ENCODE measurements around the gene AIPL1.

The AIPL1 gene

DNA sequence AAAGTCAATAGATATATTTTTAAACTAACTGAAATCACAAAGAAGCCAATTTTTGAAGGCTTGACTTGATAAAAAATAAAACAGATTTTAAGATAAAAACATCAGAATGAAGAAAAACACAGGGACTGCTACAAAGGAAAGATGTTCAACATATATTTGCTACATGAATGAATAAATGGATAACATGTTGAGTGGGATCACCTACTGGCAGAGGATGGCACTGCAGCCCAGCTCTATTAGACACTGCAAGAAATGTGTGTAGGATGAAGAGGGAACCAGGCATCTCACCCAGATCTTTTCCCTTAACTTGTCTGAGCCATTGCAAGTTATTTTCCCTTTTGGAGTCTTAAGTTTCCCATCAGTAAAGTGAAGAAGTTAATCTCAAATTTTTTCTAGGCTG, 4.2 kb downstream of the AIPL1 start:
- Histone ChIP-seq H3K9me3 (ENCODE audit: low read length) (no peaks in the 10 kb centered on the region), H3K27me3 (ENCODE audit: insufficient read depth, low read length) (0 out of 2 replicates have a peak, but pooled peaks cover 5% of the 10 kb centered on the region), H3K36me3 (ENCODE audit: insufficient read depth, low read length) (no peaks in the 10 kb centered on the region), H3K9ac (ENCODE audit: low read length) (no peak overlapping the region), H3K9me2 (ENCODE audit: low read depth, low read length) (no peaks in the 10 kb centered on the region), H3F3A (ENCODE audit: insufficient read depth, low read length) (no peaks in the 10 kb centered on the region), H3K79me2 (ENCODE audit: insufficient read depth, low read length) (no peaks in the 10 kb centered on the region), H4K20me1 (ENCODE audit: insufficient read depth, low read length) (no peaks in the 10 kb centered on the region), H3K27ac (ENCODE audit: low read depth, low read length, poor library complexity, severe bottlenecking) (no peak overlapping the region), H3K4me2 (ENCODE audit: low read length) (no peak overlapping the region), H3K4me1 (ENCODE audit: insufficient read depth, low read length, severe bottlenecking) (no peaks in the 10 kb centered on the region), H3K4me3 (ENCODE audit: low read depth, low read length, poor library complexity, severe bottlenecking) (no peak overlapping the region), H2AFZ (ENCODE audit: low read length) (no peak overlapping the region)
- TF ChIP-seq, protein P1, sequence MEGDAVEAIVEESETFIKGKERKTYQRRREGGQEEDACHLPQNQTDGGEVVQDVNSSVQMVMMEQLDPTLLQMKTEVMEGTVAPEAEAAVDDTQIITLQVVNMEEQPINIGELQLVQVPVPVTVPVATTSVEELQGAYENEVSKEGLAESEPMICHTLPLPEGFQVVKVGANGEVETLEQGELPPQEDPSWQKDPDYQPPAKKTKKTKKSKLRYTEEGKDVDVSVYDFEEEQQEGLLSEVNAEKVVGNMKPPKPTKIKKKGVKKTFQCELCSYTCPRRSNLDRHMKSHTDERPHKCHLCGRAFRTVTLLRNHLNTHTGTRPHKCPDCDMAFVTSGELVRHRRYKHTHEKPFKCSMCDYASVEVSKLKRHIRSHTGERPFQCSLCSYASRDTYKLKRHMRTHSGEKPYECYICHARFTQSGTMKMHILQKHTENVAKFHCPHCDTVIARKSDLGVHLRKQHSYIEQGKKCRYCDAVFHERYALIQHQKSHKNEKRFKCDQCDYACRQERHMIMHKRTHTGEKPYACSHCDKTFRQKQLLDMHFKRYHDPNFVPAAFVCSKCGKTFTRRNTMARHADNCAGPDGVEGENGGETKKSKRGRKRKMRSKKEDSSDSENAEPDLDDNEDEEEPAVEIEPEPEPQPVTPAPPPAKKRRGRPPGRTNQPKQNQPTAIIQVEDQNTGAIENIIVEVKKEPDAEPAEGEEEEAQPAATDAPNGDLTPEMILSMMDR (IDR thresholded peaks at IDR 0.05; ENCODE audit: low read length), result no peak; the same call in 1 of the 2 replicates
- TF ChIP-seq EZH2 (IDR thresholded peaks at IDR 0.05; ENCODE audit: borderline replicate concordance, low read length), result no peak

DNA sequence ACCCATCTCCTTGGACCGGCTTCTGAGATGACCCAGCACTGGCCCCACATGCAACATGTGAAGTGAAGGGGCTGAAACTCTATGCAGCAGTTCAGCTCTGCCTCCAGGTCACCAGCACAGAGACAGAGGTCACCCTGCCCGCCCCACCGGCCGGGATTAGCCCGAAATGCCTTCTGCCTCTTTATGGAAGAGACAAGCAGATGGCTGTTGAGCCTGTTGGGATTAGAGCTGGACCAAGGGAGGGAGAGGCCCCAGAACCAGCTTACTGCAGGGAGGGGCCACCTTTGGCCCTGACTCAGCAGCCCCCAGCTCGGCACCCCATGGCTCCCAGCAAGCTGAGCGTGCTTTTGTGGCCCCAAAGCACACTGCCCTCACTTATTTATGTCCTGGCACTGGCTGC, 5.7 kb downstream of the AIPL1 start:
- H3K4me2 ChIP-seq (ENCODE audit: low read length), result no peak overlapping the region
- H3K36me3 ChIP-seq (ENCODE audit: insufficient read depth, low read length), result no peaks in the 10 kb centered on the region
- H3F3A ChIP-seq (ENCODE audit: insufficient read depth, low read length), result no peaks in the 10 kb centered on the region
- no peaks in the 10 kb centered on the region for H3K4me1 ChIP-seq (ENCODE audit: insufficient read depth, low read length, severe bottlenecking)
- H3K27ac ChIP-seq (ENCODE audit: low read depth, low read length, poor library complexity, severe bottlenecking), result no peak overlapping the region
- H3K9me3 ChIP-seq (ENCODE audit: low read length), result no peaks in the 10 kb centered on the region
- TF ChIP-seq, protein P1 (IDR thresholded peaks at IDR 0.05; ENCODE audit: low read length), result no peak
- TF ChIP-seq EZH2 (IDR thresholded peaks at IDR 0.05; ENCODE audit: borderline replicate concordance, low read length), result no peak
- no peaks in the 10 kb centered on the region for H4K20me1 ChIP-seq (ENCODE audit: insufficient read depth, low read length)
- no peak overlapping the region for H2AFZ ChIP-seq (ENCODE audit: low read length)
- no peaks in the 10 kb centered on the region for H3K79me2 ChIP-seq (ENCODE audit: insufficient read depth, low read length)
- H3K9ac ChIP-seq (ENCODE audit: low read length), result no peak overlapping the region
- 0 out of 2 replicates have a peak, but pooled peaks cover 5% of the 10 kb centered on the region for H3K27me3 ChIP-seq (ENCODE audit: insufficient read depth, low read length)
- no peaks in the 10 kb centered on the region for H3K9me2 ChIP-seq (ENCODE audit: low read depth, low read length)
- no peak overlapping the region for H3K4me3 ChIP-seq (ENCODE audit: low read depth, low read length, poor library complexity, severe bottlenecking)

DNA sequence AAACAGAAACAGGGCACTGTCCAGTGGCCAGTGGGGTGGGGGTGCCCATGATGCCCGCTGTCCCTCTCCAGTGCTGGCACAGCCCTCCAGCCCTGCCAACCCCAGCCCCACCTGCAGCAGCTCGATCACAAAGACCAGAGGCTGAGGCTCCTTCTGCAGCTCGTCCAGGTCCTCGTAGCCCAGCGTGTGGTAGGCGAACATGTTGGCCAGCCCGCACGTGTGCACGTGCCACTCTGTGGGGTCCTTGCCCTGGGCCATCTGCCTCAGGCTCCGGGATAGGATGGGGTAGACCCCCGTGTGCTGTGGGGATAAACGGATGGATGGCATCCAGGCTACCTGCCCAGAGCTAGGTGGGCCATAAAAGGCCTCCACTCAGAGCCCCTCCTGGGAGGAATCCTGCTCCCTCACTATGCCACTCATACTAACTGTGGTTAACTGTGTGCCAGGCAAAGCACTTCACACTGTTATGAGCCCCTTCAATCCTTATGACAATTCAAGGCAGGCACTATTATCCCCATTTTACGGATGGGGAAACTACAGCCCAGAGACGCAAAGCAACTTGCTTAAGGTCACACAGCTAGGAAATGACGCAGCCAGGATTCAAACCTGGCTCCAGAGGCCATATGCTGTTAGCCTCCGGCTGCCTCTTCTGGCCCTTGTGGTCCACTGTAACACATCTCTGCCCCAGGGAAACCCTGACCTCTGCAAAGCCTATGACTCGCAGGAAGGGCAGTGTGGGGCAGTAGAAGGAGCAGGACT, 6.5 kb downstream of the AIPL1 start:
- Histone ChIP-seq H3K4me2 (ENCODE audit: low read length) (no peak overlapping the region), H3F3A (ENCODE audit: insufficient read depth, low read length) (no peaks in the 10 kb centered on the region), H3K79me2 (ENCODE audit: insufficient read depth, low read length) (no peaks in the 10 kb centered on the region), H3K9ac (ENCODE audit: low read length) (no peak overlapping the region), H4K20me1 (ENCODE audit: insufficient read depth, low read length) (no peaks in the 10 kb centered on the region), H3K9me3 (ENCODE audit: low read length) (no peaks in the 10 kb centered on the region), H3K27ac (ENCODE audit: low read depth, low read length, poor library complexity, severe bottlenecking) (no peak overlapping the region), H3K36me3 (ENCODE audit: insufficient read depth, low read length) (no peaks in the 10 kb centered on the region), H3K27me3 (ENCODE audit: insufficient read depth, low read length) (0 out of 2 replicates have a peak, but pooled peaks cover 5% of the 10 kb centered on the region), H2AFZ (ENCODE audit: low read length) (no peak overlapping the region), H3K4me1 (ENCODE audit: insufficient read depth, low read length, severe bottlenecking) (no peaks in the 10 kb centered on the region), H3K9me2 (ENCODE audit: low read depth, low read length) (no peaks in the 10 kb centered on the region), H3K4me3 (ENCODE audit: low read depth, low read length, poor library complexity, severe bottlenecking) (no peak overlapping the region)
- TF ChIP-seq, protein P1 (IDR thresholded peaks at IDR 0.05; ENCODE audit: low read length), result no peak
- no peak for TF ChIP-seq EZH2 (IDR thresholded peaks at IDR 0.05; ENCODE audit: borderline replicate concordance, low read length)

All from OCI-LY1 (cell line).